ENCODE data around the gene IMMP1L.

GRCh38 chr11:31531293-31531692, 21.9 kb upstream of the IMMP1L start:
- TF ChIP-seq EZH2phosphoT487 (IDR thresholded peaks at IDR 0.05; ENCODE audit: borderline replicate concordance, low read length) = no peak
- no peak for TF ChIP-seq CTCF (conservative IDR thresholded peaks at IDR 0.05; ENCODE audit: low read depth, low read length)
